A549 (cell line): Measurements from ENCODE around the gene FLNB. TPM values are rescaled to one million over a fixed set of nuclear protein-coding genes. Genes with fewer than 3 reads are reported as not detected.
A peak's percentile ranks its signal among the peaks of the same experiment; 100 is the strongest.

Source experiments
- ATAC-seq, 2 experiments: fragments of 200-7000 bp in 1 of 2; fragments of >200 bp in 1 of 2; cut with Nextera tagmentation in 1 of 2; cut with Tn5 transposase in 1 of 2; 3 replicates each; pipeline versions ENCODE4 v1.8.0 to v1.9.1; 2018 to 2020; ENCODE audit warnings: mild to moderate bottlenecking in 1 of 2, moderate library complexity in 1 of 2
- CTCF ChIA-PET: fragments of 300-600 bp; sonication (Branson Sonifier 250); formaldehyde crosslinking; extraction: SDS; loops from one replicate; lab custom pipeline; 2021; ENCODE audit warnings: antibody characterized with exemption, inconsistent platforms; lab: Yijun Ruan, JAX
- POLR2A ChIA-PET: fragments of 350-600 bp; formaldehyde crosslinking; extraction: SDS; loops from one replicate; lab custom pipeline; 2021; ENCODE audit warnings: antibody characterized with exemption, inconsistent platforms; lab: Yijun Ruan, JAX
- DNase-seq, 2 experiments: peaks; one replicate each; pipeline versions ENCODE4 v3.0.0 to v3.0.0-alpha.2; 2011 to 2016; ENCODE audit warnings: low read depth in 1 of 2, low spot score in 1 of 2
- FAIRE-seq: peaks from 2 replicates; lab custom pipeline; 2011; peaks lifted over from hg19 to GRCh38; lab: Jason Lieb, UNC
- H3K27ac ChIP-seq, 2 experiments: fragments of >200 bp; sonication (Bioruptor Twin); formaldehyde crosslinking; 3 replicates each; pipeline ENCODE4 v1.5.1; 2016 to 2017
- H3K4me1 ChIP-seq: fragments of >200 bp; sonication (Bioruptor Twin); formaldehyde crosslinking; 3 replicates; pipeline ENCODE4 v1.6.1; 2016
- H3K4me2 ChIP-seq: fragments of >200 bp; sonication (Bioruptor Twin); formaldehyde crosslinking; 3 replicates; pipeline ENCODE4 v1.6.1; 2016
- H3K4me3 ChIP-seq: fragments of >200 bp; sonication (Bioruptor Twin); formaldehyde crosslinking; 3 replicates; pipeline ENCODE4 v1.5.1; 2016
- H3K9me3 ChIP-seq: fragments of >200 bp; sonication (Bioruptor Twin); formaldehyde crosslinking; 3 replicates; pipeline ENCODE4 v1.6.1; 2016
- CHD4 ChIP-seq: fragments of 200-600 bp; sonication (generic); IDR thresholded peaks from 2 replicates; pipeline ENCODE4 v1.6.1; 2016; ENCODE audit warnings: antibody characterized with exemption, mild to moderate bottlenecking, borderline replicate concordance
- EHMT2 ChIP-seq: fragments of 200-600 bp; sonication (generic); IDR thresholded peaks from 2 replicates; pipeline ENCODE4 v1.6.1; 2016; ENCODE audit warnings: antibody characterized with exemption, low read depth, mild to moderate bottlenecking, moderate library complexity
- ESRRA ChIP-seq: fragments of 150-350 bp; IDR thresholded peaks from 2 replicates; pipeline ENCODE4 v1.6.1; 2014; ENCODE audit warnings: mild to moderate bottlenecking, low read length, borderline replicate concordance
- FOSB ChIP-seq: fragments of 250-450 bp; sonication (Bioruptor Pico); IDR thresholded peaks from 2 replicates; pipeline ENCODE4 v1.5.0; 2020; ENCODE audit warnings: mild to moderate bottlenecking, moderate library complexity
- FOXS1 ChIP-seq: fragments of 250-450 bp; sonication (Bioruptor Pico); IDR thresholded peaks from 2 replicates; pipeline ENCODE4 v1.5.0; 2020; ENCODE audit warnings: mild to moderate bottlenecking, moderate library complexity
- GATA3 ChIP-seq: IDR thresholded peaks from 2 replicates; pipeline ENCODE4 v1.6.1; 2012; ENCODE audit warnings: borderline replicate concordance
- HDAC2 ChIP-seq: fragments of 200-600 bp; sonication (generic); IDR thresholded peaks from 2 replicates; pipeline ENCODE4 v1.6.1; 2016
- HES2 ChIP-seq: fragments of >200 bp; sonication (Bioruptor Twin); formaldehyde crosslinking; IDR thresholded peaks from 2 replicates; pipeline ENCODE4 v1.6.1; 2016
- JUN ChIP-seq, 2 experiments: fragments of >200 bp; sonication (Bioruptor Twin); formaldehyde crosslinking; IDR thresholded peaks; 2 replicates in 1 of 2; 3 replicates in 1 of 2; pipeline ENCODE4 v1.6.1; 2016 to 2017
- JUNB ChIP-seq: fragments of >200 bp; sonication (Bioruptor Twin); formaldehyde crosslinking; IDR thresholded peaks from 2 replicates; pipeline ENCODE4 v1.6.1; 2016
- KDM1A ChIP-seq: fragments of 200-600 bp; sonication (generic); IDR thresholded peaks from 2 replicates; pipeline ENCODE4 v1.6.1; 2016; ENCODE audit warnings: low read depth, mild to moderate bottlenecking
- MAFK ChIP-seq: fragments of 450-650 bp; IDR thresholded peaks from 2 replicates; pipeline ENCODE4 v1.6.1; 2014; ENCODE audit not compliant: partially characterized antibody
- MAX ChIP-seq: IDR thresholded peaks from 2 replicates; pipeline ENCODE4 v1.6.1; 2012
- NFE2L2 ChIP-seq: fragments of 150-350 bp; conservative IDR thresholded peaks from 2 replicates; pipeline ENCODE4 v1.6.1; 2014; ENCODE audit warnings: low read length
- NR3C1 ChIP-seq: fragments of >200 bp; sonication (Bioruptor Twin); formaldehyde crosslinking; IDR thresholded peaks from 3 replicates; pipeline ENCODE4 v1.6.1; 2017
- USF2 ChIP-seq: fragments of 450-650 bp; IDR thresholded peaks from 2 replicates; pipeline ENCODE4 v1.6.1; 2014; ENCODE audit warnings: antibody characterized with exemption
- WGBS: methylation state at CpG from one replicate; pipeline ENCODE4 v1.1.6; 2017; ENCODE audit errors: missing lambda C conversion rate; 5-methylcytosine and 5-hydroxymethylcytosine counted together
- polyA plus RNA-seq, 4 experiments: library from polyadenylated mRNA; depleted of rRNA in 3 of 4; stranded (reverse); fragments of >200 nt; fragmentation: RNase III in 1 of 4; extraction: RNeasy Plus Mini Kit Qiagen cat#74134 plus additional on column Dnase treatment in 1 of 4; gene quantifications; 2 replicates in 3 of 4; 3 replicates in 1 of 4; pipeline ENCODE4 v1.2.3, GENCODE V29; 2011 to 2017
- TF ChIP-seq, protein P1 (sequence below): fragments of >200 bp; sonication (Bioruptor Twin); formaldehyde crosslinking; IDR thresholded peaks from 3 replicates; pipeline ENCODE4 v1.6.1; 2016
- TF ChIP-seq, protein P2 (sequence below): IDR thresholded peaks from 2 replicates; pipeline ENCODE4 v1.6.1; 2012; ENCODE audit warnings: low read depth, borderline replicate concordance
- TF ChIP-seq, protein P3 (sequence below): fragments of >200 bp; sonication (Bioruptor Twin); formaldehyde crosslinking; IDR thresholded peaks from 3 replicates; pipeline ENCODE4 v1.5.1; 2016

The FLNB gene
- polyA plus RNA-seq, 2 of the 4 experiments (the other 2 are of a cell fraction): 235 to 439 TPM

DNA sequence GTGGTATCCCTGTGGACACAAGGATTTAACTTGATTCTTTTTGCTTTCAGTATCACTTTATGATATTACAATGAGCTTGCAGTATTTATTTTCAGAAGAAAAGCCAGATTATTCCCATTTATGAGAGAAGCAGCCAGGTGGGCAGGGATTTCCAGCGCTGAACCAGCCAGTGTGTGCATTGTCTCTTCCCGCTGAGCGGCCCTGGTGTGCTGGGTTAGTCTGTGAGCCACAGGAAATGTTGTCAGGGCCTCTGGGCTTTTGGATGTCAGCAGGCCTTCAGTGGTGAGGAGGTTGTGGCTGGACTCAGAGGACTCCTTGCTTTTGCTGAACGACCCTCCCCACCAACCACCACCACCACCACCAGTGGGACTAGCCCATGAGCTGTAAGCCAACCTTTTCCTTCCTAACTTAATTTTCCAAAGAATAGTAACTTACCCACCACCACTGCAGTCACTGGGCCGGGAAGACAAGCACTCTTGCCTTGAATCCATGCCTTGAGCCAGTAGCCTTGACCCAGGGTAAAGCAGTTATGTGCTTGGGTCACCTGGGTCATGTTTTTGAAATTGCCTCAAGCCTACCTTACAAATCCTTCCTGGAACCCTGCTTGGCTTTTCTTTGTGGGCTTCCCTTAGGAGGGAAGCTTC is 33.1 kb downstream of the FLNB start:
- CTCF ChIA-PET: interaction anchor here (1.1 to 1.8 kb wide), 5 partner anchors 19 to 176 kb away, joined by 3 to 7 read pairs (median 3); no protein-coding TSS in a partner anchor
- Histone ChIP-seq H3K4me1 (peaks cover 100% of the 10 kb centered on the region), H3K9me3 (no peaks in the 10 kb centered on the region), H3K4me2 (peak overlapping the region; percentile 71), H3K4me3 (no peak overlapping the region), H3K27ac (peak overlapping the region; percentile 22 to 69; a peak in 3 of 6 replicates)
- DNase-seq (no peak), FAIRE-seq (no peak), ATAC-seq (peak in 1 of 2 experiments; percentile 5; a peak in 1 of 6 replicates)
- POLR2A ChIA-PET: no interaction called here
- WGBS: 61% methylated on average over 5 of the region's 5 CpGs
- TF ChIP-seq FOXS1 (CRISPR knock-in tag): no peak
- TF ChIP-seq CHD4: no peak
- TF ChIP-seq, protein P1, sequence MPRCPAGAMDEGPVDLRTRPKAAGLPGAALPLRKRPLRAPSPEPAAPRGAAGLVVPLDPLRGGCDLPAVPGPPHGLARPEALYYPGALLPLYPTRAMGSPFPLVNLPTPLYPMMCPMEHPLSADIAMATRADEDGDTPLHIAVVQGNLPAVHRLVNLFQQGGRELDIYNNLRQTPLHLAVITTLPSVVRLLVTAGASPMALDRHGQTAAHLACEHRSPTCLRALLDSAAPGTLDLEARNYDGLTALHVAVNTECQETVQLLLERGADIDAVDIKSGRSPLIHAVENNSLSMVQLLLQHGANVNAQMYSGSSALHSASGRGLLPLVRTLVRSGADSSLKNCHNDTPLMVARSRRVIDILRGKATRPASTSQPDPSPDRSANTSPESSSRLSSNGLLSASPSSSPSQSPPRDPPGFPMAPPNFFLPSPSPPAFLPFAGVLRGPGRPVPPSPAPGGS: no peak
- no peak for TF ChIP-seq FOSB (CRISPR knock-in tag)
- TF ChIP-seq JUNB: no peak
- TF ChIP-seq, protein P2, sequence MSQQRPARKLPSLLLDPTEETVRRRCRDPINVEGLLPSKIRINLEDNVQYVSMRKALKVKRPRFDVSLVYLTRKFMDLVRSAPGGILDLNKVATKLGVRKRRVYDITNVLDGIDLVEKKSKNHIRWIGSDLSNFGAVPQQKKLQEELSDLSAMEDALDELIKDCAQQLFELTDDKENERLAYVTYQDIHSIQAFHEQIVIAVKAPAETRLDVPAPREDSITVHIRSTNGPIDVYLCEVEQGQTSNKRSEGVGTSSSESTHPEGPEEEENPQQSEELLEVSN: no peak

DNA sequence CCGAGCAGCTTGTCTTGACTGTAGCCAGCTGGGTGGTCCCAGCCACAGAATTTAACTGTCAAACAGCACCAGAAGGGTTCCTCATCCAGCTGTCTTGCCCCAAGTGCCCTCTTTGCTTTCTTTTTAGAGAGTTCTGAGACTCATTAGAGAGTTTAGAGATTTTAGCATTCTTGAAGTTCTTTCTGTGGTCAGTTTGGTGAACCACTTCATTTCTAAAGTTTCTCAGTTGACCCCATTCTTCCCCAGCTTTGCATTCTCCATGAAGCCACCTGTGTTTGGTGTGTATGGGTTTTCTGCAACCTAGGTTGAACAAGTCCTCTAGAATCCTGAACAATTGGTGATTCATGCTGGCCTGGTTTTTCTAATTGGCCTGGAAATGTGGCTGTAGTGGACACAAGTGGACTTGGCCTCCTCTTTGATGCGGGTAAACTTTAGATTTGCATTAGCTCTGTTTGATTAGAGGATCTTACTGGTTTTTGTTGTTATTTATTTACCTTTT is 33.7 kb downstream of the FLNB start:
- ATAC-seq (no peak), DNase-seq (no peak), FAIRE-seq (no peak)
- peak overlapping the region in 1 of 2 experiments; percentile 69; a peak in 4 of 6 replicates for H3K27ac ChIP-seq
- ChIA-PET POLR2A (no interaction called here), CTCF (interaction anchor here (0.6 to 1.8 kb wide), 5 partner anchors 19 to 201 kb away, joined by 3 to 7 read pairs (median 3); no protein-coding TSS in a partner anchor)
- no peaks in the 10 kb centered on the region for H3K9me3 ChIP-seq
- H3K4me1 ChIP-seq: peaks cover 100% of the 10 kb centered on the region
- H3K4me2 ChIP-seq: peak overlapping the region; percentile 71
- no peak overlapping the region for H3K4me3 ChIP-seq
- TF ChIP-seq USF2 (no peak), GATA3 (no peak), HDAC2 (no peak), MAX (no peak), NFE2L2 (no peak), MAFK (no peak), KDM1A (no peak), HES2 (no peak), ESRRA (no peak), JUN (IDR thresholded peaks at IDR 0.05) (no peak), EHMT2 (no peak), NR3C1 (no peak)
- TF ChIP-seq, protein P3, sequence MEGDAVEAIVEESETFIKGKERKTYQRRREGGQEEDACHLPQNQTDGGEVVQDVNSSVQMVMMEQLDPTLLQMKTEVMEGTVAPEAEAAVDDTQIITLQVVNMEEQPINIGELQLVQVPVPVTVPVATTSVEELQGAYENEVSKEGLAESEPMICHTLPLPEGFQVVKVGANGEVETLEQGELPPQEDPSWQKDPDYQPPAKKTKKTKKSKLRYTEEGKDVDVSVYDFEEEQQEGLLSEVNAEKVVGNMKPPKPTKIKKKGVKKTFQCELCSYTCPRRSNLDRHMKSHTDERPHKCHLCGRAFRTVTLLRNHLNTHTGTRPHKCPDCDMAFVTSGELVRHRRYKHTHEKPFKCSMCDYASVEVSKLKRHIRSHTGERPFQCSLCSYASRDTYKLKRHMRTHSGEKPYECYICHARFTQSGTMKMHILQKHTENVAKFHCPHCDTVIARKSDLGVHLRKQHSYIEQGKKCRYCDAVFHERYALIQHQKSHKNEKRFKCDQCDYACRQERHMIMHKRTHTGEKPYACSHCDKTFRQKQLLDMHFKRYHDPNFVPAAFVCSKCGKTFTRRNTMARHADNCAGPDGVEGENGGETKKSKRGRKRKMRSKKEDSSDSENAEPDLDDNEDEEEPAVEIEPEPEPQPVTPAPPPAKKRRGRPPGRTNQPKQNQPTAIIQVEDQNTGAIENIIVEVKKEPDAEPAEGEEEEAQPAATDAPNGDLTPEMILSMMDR: no peak
- WGBS: 49% methylated on average over 2 of the region's 2 CpGs
